Adrenal gland (tissue), 5 donors: ENCODE measurements around the gene KPNA1.

Experiments used
- CTCF ChIP-seq, 6 experiments: fragments of 450-650 bp in 4 of 6; fragments of 200-600 bp in 2 of 6; sonication (generic) in 1 of 6; IDR thresholded peaks; 1 replicate in 5 of 6; 2 replicates in 1 of 6; pipeline versions ENCODE4 v1.5.1 to v1.8.0; 2016 to 2021; ENCODE audit warnings: antibody characterized with exemption in 6 of 6, mild to moderate bottlenecking in 2 of 6, moderate library complexity in 1 of 6
- POLR2A ChIP-seq, 2 donors: fragments of 450-650 bp; IDR thresholded peaks; one replicate each; pipeline ENCODE4 v1.6.1; 2017; ENCODE audit warnings: antibody characterized with exemption in 2 of 2, mild to moderate bottlenecking in 2 of 2, moderate library complexity in 1 of 2
- donor health status: DM: no; HTN: no; CAD: no.

- no peak for TF ChIP-seq CTCF (IDR thresholded peaks at IDR 0.05)
- no peak for TF ChIP-seq POLR2A (IDR thresholded peaks at IDR 0.05)
Measured at GRCh38 chr3:122493296-122493695, 21.4 kb downstream of the KPNA1 start.
